LNCAP (cell line): ENCODE measurements around the gene CDH22.
A peak's percentile ranks its signal among the peaks of the same experiment; 100 is the strongest.

Experiments
- TF ChIP-seq, protein P1 (sequence below): fragments of 450-650 bp; IDR thresholded peaks from 2 replicates; pipeline ENCODE4 v1.5.1; 2017; ENCODE audit warnings: mild to moderate bottlenecking

CDH22 gene

GRCh38 chr20:46331611-46332361 lies 23.5 kb upstream of the CDH22 start:
- TF ChIP-seq, protein P1, sequence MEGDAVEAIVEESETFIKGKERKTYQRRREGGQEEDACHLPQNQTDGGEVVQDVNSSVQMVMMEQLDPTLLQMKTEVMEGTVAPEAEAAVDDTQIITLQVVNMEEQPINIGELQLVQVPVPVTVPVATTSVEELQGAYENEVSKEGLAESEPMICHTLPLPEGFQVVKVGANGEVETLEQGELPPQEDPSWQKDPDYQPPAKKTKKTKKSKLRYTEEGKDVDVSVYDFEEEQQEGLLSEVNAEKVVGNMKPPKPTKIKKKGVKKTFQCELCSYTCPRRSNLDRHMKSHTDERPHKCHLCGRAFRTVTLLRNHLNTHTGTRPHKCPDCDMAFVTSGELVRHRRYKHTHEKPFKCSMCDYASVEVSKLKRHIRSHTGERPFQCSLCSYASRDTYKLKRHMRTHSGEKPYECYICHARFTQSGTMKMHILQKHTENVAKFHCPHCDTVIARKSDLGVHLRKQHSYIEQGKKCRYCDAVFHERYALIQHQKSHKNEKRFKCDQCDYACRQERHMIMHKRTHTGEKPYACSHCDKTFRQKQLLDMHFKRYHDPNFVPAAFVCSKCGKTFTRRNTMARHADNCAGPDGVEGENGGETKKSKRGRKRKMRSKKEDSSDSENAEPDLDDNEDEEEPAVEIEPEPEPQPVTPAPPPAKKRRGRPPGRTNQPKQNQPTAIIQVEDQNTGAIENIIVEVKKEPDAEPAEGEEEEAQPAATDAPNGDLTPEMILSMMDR, result no peak

GRCh38 chr20:46330831-46331371 lies 22.6 kb upstream of the CDH22 start:
- TF ChIP-seq, protein P1, result no peak

- TF ChIP-seq, protein P1, result no peak
These were observed 21.9 kb upstream of the CDH22 start for GRCh38 chr20:46330072-46330763.

DNA sequence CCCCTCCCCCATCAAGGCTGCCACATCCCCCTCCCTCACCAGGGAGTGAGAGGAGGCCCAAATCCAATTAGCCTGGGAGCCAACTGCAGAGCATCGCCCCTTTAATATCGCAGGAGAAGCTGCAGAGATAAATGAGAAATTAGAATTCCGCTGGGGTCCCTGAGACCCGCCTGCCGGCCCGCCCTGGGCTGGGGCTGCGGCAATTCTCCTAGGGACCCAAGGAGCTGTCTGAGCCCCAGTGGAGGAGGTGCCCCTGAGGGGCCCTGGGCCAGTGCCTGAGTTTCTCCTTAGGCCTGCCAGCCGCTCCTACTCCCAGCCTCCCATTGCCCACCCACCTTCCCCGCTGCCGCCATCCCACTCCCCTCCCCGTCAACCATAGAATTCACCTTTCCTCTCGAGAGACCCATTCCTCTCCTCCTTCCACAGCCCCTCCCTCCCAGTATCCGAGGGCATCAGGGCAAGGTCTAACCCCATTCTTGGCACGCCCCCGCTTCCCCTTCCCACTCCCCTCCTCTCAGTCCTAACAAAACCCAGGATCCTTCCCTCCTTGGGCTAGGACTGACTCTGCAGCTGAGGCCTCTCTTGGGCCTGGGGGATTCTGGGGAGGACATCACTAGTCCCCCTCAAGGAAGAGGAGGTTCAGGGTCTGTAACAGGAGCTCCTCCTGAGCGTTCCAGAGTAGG lies 20.0 kb upstream of the CDH22 start:
- TF ChIP-seq, protein P1, result no peak

- TF ChIP-seq, protein P1, result no peak
These were observed 19.3 kb upstream of the CDH22 start for GRCh38 chr20:46327557-46327956.

- TF ChIP-seq, protein P1, result no peak
These were observed 17.5 kb upstream of the CDH22 start for GRCh38 chr20:46325789-46326188.

DNA sequence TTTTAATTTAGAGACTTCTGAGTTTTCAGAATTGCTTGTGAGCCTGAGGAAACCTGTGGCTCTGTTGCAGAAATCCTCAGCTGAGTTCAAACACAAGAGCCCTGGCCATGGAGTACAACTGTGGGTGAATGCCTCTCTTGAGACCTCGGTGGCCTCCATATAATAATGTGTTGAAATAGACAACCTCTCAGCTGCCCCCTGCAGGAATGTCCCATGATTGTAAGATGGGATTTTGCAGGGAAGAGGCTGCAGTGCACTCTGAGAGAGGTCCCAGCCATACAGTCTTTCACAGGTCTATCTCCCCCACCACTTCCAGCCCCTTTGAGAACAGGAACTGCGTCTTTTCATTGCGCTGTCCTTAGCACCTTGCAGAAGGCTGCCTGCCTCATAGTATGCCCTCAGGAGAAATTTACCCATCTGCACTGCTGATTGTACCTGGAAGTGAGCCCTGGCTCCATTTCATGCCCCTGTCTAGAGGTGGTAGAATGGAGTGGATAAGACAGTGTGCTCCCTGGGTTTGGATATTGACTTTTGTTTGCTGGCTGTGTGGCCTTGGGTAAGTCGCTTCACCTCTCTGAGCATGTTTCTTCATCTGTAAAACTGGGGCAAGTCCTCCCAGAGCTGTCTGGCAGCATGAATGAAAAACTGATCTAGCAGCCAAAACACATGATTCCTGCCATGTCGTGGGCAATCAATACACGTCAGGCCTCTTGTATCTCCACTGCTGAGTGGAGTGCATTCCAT lies 16.8 kb upstream of the CDH22 start:
- TF ChIP-seq, protein P1, result peak; percentile 38; the same call in 1 of the 2 replicates
